Chondrocyte (in vitro differentiated cells): ENCODE data around the gene CTNNA2. TPM values are rescaled to one million over a fixed set of nuclear protein-coding genes. Genes with fewer than 3 reads are reported as not detected.

Experiments used
- DNase-seq: peaks from one replicate; pipeline ENCODE4 v3.0.0; 2021; ENCODE audit warnings: mixed read lengths, low spot score
- H3K27ac Mint-ChIP-seq: one replicate; pipeline ENCODE4 v1.8.0; 2021; ENCODE audit warnings: mild to moderate bottlenecking, moderate library complexity, mixed read lengths; ENCODE audit not compliant: unreplicated experiment
- H3K27me3 Mint-ChIP-seq: 2 replicates; pipeline ENCODE4 v1.8.0; 2021; ENCODE audit warnings: low read depth, mixed read lengths
- H3K36me3 Mint-ChIP-seq: 2 replicates; pipeline ENCODE4 v1.8.0; 2021; ENCODE audit warnings: low read depth, mixed read lengths
- H3K4me1 Mint-ChIP-seq: 2 replicates; pipeline ENCODE4 v1.8.0; 2021; ENCODE audit warnings: low read depth, mild to moderate bottlenecking, mixed read lengths
- H3K4me3 Mint-ChIP-seq: one replicate; pipeline ENCODE4 v1.8.0; 2021; ENCODE audit warnings: mild to moderate bottlenecking, moderate library complexity, mixed read lengths; ENCODE audit not compliant: unreplicated experiment
- H3K9me3 Mint-ChIP-seq: 2 replicates; pipeline ENCODE4 v1.8.0; 2021; ENCODE audit warnings: low read depth, mixed read lengths
- total RNA-seq: library from RNA; stranded (reverse); gene quantifications from 3 replicates; pipeline ENCODE4 v1.2.1, GENCODE V29; 2021
- TF ChIP-seq, protein P1 (sequence below): fragments of 200-600 bp; sonication (generic); IDR thresholded peaks from 2 replicates; pipeline ENCODE4 v1.5.0; 2021; ENCODE audit warnings: antibody characterized with exemption, mild to moderate bottlenecking, moderate library complexity

CTNNA2 gene
- total RNA-seq, 1 donor from 2014 or later, result not detected

- TF ChIP-seq, protein P1, sequence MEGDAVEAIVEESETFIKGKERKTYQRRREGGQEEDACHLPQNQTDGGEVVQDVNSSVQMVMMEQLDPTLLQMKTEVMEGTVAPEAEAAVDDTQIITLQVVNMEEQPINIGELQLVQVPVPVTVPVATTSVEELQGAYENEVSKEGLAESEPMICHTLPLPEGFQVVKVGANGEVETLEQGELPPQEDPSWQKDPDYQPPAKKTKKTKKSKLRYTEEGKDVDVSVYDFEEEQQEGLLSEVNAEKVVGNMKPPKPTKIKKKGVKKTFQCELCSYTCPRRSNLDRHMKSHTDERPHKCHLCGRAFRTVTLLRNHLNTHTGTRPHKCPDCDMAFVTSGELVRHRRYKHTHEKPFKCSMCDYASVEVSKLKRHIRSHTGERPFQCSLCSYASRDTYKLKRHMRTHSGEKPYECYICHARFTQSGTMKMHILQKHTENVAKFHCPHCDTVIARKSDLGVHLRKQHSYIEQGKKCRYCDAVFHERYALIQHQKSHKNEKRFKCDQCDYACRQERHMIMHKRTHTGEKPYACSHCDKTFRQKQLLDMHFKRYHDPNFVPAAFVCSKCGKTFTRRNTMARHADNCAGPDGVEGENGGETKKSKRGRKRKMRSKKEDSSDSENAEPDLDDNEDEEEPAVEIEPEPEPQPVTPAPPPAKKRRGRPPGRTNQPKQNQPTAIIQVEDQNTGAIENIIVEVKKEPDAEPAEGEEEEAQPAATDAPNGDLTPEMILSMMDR, result no peak
- Mint-ChIP-seq H3K9me3 (no peaks in the 10 kb centered on the region), H3K4me3 (no peak overlapping the region), H3K36me3 (no peaks in the 10 kb centered on the region), H3K27ac (no peak overlapping the region), H3K4me1 (no peaks in the 10 kb centered on the region), H3K27me3 (no peaks in the 10 kb centered on the region)
- DNase-seq, result no peak
Measured at GRCh38 chr2:80247339-80247738, 734.5 kb downstream of the CTNNA2 start.

- Mint-ChIP-seq H3K27me3 (no peaks in the 10 kb centered on the region), H3K27ac (no peak overlapping the region), H3K36me3 (no peaks in the 10 kb centered on the region), H3K9me3 (no peaks in the 10 kb centered on the region), H3K4me1 (no peaks in the 10 kb centered on the region), H3K4me3 (no peak overlapping the region)
- TF ChIP-seq, protein P1, result no peak
- no peak for DNase-seq
Measured at GRCh38 chr2:80248146-80248545, 735.3 kb downstream of the CTNNA2 start.

DNA sequence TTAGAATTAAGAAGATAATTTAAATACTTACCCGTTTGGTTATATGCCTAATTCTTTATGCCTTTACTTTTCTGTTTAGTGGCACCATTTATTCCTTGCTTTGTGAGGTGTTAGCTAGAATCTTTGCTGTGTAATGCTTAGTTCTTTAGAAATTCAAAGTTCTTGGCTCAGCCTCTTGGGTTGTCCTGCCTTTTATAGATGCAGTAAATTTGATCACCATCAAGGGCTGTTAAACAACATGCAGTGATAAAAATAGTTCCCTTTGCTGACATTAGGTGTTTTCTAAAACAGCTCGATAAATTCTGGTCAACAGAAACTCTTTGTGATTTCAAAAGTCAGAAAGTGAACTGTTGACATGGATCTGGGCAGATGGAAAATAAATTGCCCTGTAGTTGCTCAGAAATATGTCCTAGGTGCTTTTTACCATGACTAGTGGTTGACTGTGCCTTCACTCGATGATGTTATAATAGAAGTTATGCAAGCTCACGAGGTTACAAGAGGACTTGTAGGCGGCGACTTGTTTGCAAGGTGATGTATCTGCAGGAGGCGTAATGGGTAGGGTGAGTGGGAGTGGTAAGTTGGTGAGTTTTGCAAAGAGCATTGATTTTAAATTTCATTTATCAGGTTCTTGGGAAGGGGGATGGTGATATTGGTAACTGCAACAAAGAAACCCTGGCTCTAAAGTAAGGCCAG, 739.6 kb downstream of the CTNNA2 start:
- Mint-ChIP-seq H3K4me1 (no peaks in the 10 kb centered on the region), H3K27me3 (peaks cover 4% of the 10 kb centered on the region), H3K36me3 (no peaks in the 10 kb centered on the region), H3K4me3 (no peak overlapping the region), H3K27ac (no peak overlapping the region), H3K9me3 (no peaks in the 10 kb centered on the region)
- TF ChIP-seq, protein P1, result no peak
- no peak for DNase-seq

- Mint-ChIP-seq H3K4me3 (no peak overlapping the region), H3K36me3 (no peaks in the 10 kb centered on the region), H3K27me3 (peaks cover 4% of the 10 kb centered on the region), H3K27ac (no peak overlapping the region), H3K4me1 (no peaks in the 10 kb centered on the region), H3K9me3 (peaks cover 2% of the 10 kb centered on the region)
- no peak for DNase-seq
- TF ChIP-seq, protein P1, result peak; percentile 46
Measured at GRCh38 chr2:80255918-80256781, 743.3 kb downstream of the CTNNA2 start.

GRCh38 chr2:80256782-80257167, 743.9 kb downstream of the CTNNA2 start:
- DNase-seq, result no peak
- H3K9me3 Mint-ChIP-seq, result peaks cover 4% of the 10 kb centered on the region
- H3K27me3 Mint-ChIP-seq, result peaks cover 4% of the 10 kb centered on the region
- H3K36me3 Mint-ChIP-seq, result no peaks in the 10 kb centered on the region
- TF ChIP-seq, protein P1, result no peak
- H3K27ac Mint-ChIP-seq, result no peak overlapping the region
- no peaks in the 10 kb centered on the region for H3K4me1 Mint-ChIP-seq
- H3K4me3 Mint-ChIP-seq, result no peak overlapping the region
